ENCODE data around the gene RNF44.
"Not testable (repeated sequence)": the region's sequence is repeated elsewhere in the genome, so short reads cannot be mapped to it uniquely, and the experiment has no call there.

RNF44 gene

GRCh38 chr5:176564002-176564401 lies 26.8 kb upstream of the RNF44 start:
- TF ChIP-seq ZNF274 (IDR thresholded peaks at IDR 0.05; ENCODE audit: low read depth, low read length): no peak

GRCh38 chr5:176562189-176562588 lies 25.0 kb upstream of the RNF44 start:
- no peak overlapping the region for H3K4me3 ChIP-seq (ENCODE audit: low read length)
- no peak for TF ChIP-seq ZNF274 (IDR thresholded peaks at IDR 0.05; ENCODE audit: low read depth, low read length)

More at GRCh38 chr5:176564002-176564401, 26.8 kb upstream of the RNF44 start:
- H3K4me3 ChIP-seq (ENCODE audit: low read length): no peak overlapping the region

GRCh38 chr5:176561259-176561658 lies 24.1 kb upstream of the RNF44 start:
- no peak overlapping the region for H3K4me3 ChIP-seq (ENCODE audit: low read length)
- TF ChIP-seq ZNF274 (IDR thresholded peaks at IDR 0.05; ENCODE audit: low read depth, low read length): no peak

- TF ChIP-seq ZNF274 (IDR thresholded peaks at IDR 0.05; ENCODE audit: low read depth, low read length): no peak
- no peak overlapping the region for H3K4me3 ChIP-seq (ENCODE audit: low read length)
Measured at GRCh38 chr5:176560364-176560763, 23.2 kb upstream of the RNF44 start.

GRCh38 chr5:176559683-176560082 lies 22.5 kb upstream of the RNF44 start:
- no peak for TF ChIP-seq ZNF274 (IDR thresholded peaks at IDR 0.05; ENCODE audit: low read depth, low read length)
- H3K4me3 ChIP-seq (ENCODE audit: low read length): no peak overlapping the region

GRCh38 chr5:176557846-176558245 lies 20.6 kb upstream of the RNF44 start:
- TF ChIP-seq ZNF274 (IDR thresholded peaks at IDR 0.05; ENCODE audit: low read depth, low read length): no peak
- H3K4me3 ChIP-seq (ENCODE audit: low read length): no peak overlapping the region

- TF ChIP-seq ZNF274 (IDR thresholded peaks at IDR 0.05; ENCODE audit: low read depth, low read length): no peak
- H3K4me3 ChIP-seq (ENCODE audit: low read length): no peak overlapping the region
Measured at GRCh38 chr5:176553260-176554085, 16.3 kb upstream of the RNF44 start.

- TF ChIP-seq ZNF274 (IDR thresholded peaks at IDR 0.05; ENCODE audit: low read depth, low read length): no peak
- H3K4me3 ChIP-seq (ENCODE audit: low read length): no peak overlapping the region
Measured at GRCh38 chr5:176552332-176552869, 15.2 kb upstream of the RNF44 start.

- not testable (repeated sequence) for H3K4me3 ChIP-seq (ENCODE audit: low read length)
Measured at GRCh38 chr5:176550937-176551336, 13.7 kb upstream of the RNF44 start.

- no peak for TF ChIP-seq ZNF274 (IDR thresholded peaks at IDR 0.05; ENCODE audit: low read depth, low read length)
- no peak overlapping the region for H3K4me3 ChIP-seq (ENCODE audit: low read length)
Measured at GRCh38 chr5:176550275-176550831, 13.2 kb upstream of the RNF44 start.

- no peak overlapping the region for H3K4me3 ChIP-seq (ENCODE audit: low read length)
- no peak for TF ChIP-seq ZNF274 (IDR thresholded peaks at IDR 0.05; ENCODE audit: low read depth, low read length)
Measured at GRCh38 chr5:176549871-176550270, 12.7 kb upstream of the RNF44 start.

- no peak within 1 kb of the TSS for H3K4me3 ChIP-seq (ENCODE audit: low read length)
- TF ChIP-seq ZNF274 (IDR thresholded peaks at IDR 0.05; ENCODE audit: low read depth, low read length): no peak
Measured at GRCh38 chr5:176548967-176549444, 11.8 kb upstream of the RNF44 start, which contains the start of gene CDHR2. Gene CDHR2 (plus strand): TSS chr5:176549342. CDS start chr5:176565353, 16,011 bp downstream.

- H3K4me3 ChIP-seq (ENCODE audit: low read length): no peak overlapping the region
- TF ChIP-seq ZNF274 (IDR thresholded peaks at IDR 0.05; ENCODE audit: low read depth, low read length): no peak
Measured at GRCh38 chr5:176547802-176548201, 10.6 kb upstream of the RNF44 start.

- TF ChIP-seq ZNF274 (IDR thresholded peaks at IDR 0.05; ENCODE audit: low read depth, low read length): no peak
- no peak overlapping the region for H3K4me3 ChIP-seq (ENCODE audit: low read length)
Measured at GRCh38 chr5:176545737-176546509, 8.7 kb upstream of the RNF44 start.
